Measurements from ENCODE around the gene TMEM141.

DNA sequence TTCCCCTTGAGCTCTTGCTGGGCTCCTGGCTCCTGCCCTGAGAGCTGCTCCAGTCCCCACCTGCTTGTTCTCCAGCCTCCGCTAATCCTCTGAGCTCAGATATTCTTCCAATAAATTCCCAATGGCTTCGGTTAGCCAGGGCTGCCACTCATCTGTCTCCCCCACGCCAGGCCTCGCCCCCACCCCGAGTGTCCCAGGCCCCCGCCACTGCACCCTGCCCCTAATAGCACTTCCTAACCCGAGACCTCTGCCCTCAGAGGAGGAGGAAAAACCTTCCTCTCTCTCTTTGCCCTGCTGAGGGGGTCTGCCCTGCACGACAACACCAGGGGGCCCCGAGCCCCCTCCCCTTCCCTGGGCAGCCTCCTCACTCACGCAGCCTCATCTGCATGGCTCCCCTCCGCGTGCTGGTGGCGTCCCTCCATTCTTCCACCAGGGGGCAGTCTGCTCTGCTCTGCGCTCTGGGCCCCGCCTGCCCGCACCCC, 21.4 kb upstream of the TMEM141 start:
- no peak for TF ChIP-seq SP1 (IDR thresholded peaks at IDR 0.05)
- TF ChIP-seq SUZ12 (IDR thresholded peaks at IDR 0.05): no peak
- TF ChIP-seq, protein P1, sequence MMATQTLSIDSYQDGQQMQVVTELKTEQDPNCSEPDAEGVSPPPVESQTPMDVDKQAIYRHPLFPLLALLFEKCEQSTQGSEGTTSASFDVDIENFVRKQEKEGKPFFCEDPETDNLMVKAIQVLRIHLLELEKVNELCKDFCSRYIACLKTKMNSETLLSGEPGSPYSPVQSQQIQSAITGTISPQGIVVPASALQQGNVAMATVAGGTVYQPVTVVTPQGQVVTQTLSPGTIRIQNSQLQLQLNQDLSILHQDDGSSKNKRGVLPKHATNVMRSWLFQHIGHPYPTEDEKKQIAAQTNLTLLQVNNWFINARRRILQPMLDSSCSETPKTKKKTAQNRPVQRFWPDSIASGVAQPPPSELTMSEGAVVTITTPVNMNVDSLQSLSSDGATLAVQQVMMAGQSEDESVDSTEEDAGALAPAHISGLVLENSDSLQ (IDR thresholded peaks at IDR 0.05): peak; percentile 91
- TF ChIP-seq BHLHE40 (IDR thresholded peaks at IDR 0.05; ENCODE audit: borderline replicate concordance): no peak
- TF ChIP-seq NFRKB (IDR thresholded peaks at IDR 0.05): no peak
- TF ChIP-seq LEF1 (IDR thresholded peaks at IDR 0.05; ENCODE audit: borderline replicate concordance): no peak
- TF ChIP-seq FOXM1 (IDR thresholded peaks at IDR 0.05; ENCODE audit: borderline replicate concordance): peak; percentile 62; the same call in 1 of the 2 replicates
- peak; percentile 47; the same call in 1 of the 2 replicates for TF ChIP-seq L3MBTL2 (conservative IDR thresholded peaks at IDR 0.05)
- no peak for TF ChIP-seq HDGF (IDR thresholded peaks at IDR 0.05; ENCODE audit: borderline replicate concordance)
- TF ChIP-seq FOXA1 (IDR thresholded peaks at IDR 0.05): no peak
- TF ChIP-seq ELF4 (IDR thresholded peaks at IDR 0.05): no peak
- no peak for TF ChIP-seq TARDBP (IDR thresholded peaks at IDR 0.05)
- TF ChIP-seq FOXK2 (IDR thresholded peaks at IDR 0.05): no peak
- no peak for TF ChIP-seq ARNT (IDR thresholded peaks at IDR 0.05)
